GM23248 (cell line): ENCODE results near the gene ZNF41. TPM values are rescaled to one million over a fixed set of nuclear protein-coding genes. Genes with fewer than 3 reads are reported as not detected.

ENCODE experiments used
- DNase-seq: peaks from one replicate; pipeline ENCODE4 v3.0.0-alpha.2; 2015
- H2AFZ ChIP-seq: fragments of 200-600 bp; sonication (generic); 2 replicates; pipeline ENCODE4 v1.6.1; 2016; ENCODE audit warnings: antibody characterized with exemption
- H3F3A ChIP-seq: fragments of 200-600 bp; sonication (generic); 2 replicates; pipeline ENCODE4 v1.6.1; 2016; ENCODE audit warnings: mild to moderate bottlenecking, antibody characterized with exemption, mixed run types; ENCODE audit not compliant: insufficient read depth
- H3K27ac ChIP-seq: fragments of 200-600 bp; sonication (generic); 2 replicates; pipeline ENCODE4 v1.5.1; 2016; ENCODE audit warnings: mild to moderate bottlenecking
- H3K27me3 ChIP-seq: fragments of 200-600 bp; sonication (generic); replicated peaks from 2 replicates; pipeline ENCODE4 v1.6.1; 2016; ENCODE audit warnings: mild to moderate bottlenecking; ENCODE audit not compliant: insufficient read depth
- H3K36me3 ChIP-seq: fragments of 200-600 bp; sonication (generic); 2 replicates; pipeline ENCODE4 v1.6.1; 2016; ENCODE audit warnings: low read depth, mild to moderate bottlenecking
- H3K4me1 ChIP-seq: fragments of 200-600 bp; sonication (generic); 2 replicates; pipeline ENCODE4 v1.6.1; 2016; ENCODE audit warnings: mild to moderate bottlenecking; ENCODE audit not compliant: insufficient read depth
- H3K4me2 ChIP-seq: fragments of 200-600 bp; sonication (generic); one replicate; pipeline ENCODE4 v1.6.1; 2016; ENCODE audit warnings: mild to moderate bottlenecking; ENCODE audit not compliant: unreplicated experiment
- H3K4me3 ChIP-seq: fragments of 200-600 bp; sonication (generic); 2 replicates; pipeline ENCODE4 v1.5.1; 2016; ENCODE audit warnings: mild to moderate bottlenecking
- H3K79me2 ChIP-seq: fragments of 200-600 bp; sonication (generic); 2 replicates; pipeline ENCODE4 v1.6.1; 2016; ENCODE audit warnings: mild to moderate bottlenecking; ENCODE audit not compliant: insufficient read depth
- H3K9ac ChIP-seq: fragments of 200-600 bp; sonication (generic); 2 replicates; pipeline ENCODE4 v1.6.1; 2016; ENCODE audit warnings: mild to moderate bottlenecking
- H3K9me2 ChIP-seq: fragments of 200-600 bp; sonication (generic); 2 replicates; pipeline ENCODE4 v1.6.1; 2016; ENCODE audit warnings: mixed run types, mild to moderate bottlenecking, moderate library complexity; ENCODE audit not compliant: insufficient read depth
- H3K9me3 ChIP-seq: fragments of 200-600 bp; sonication (generic); one replicate; pipeline ENCODE4 v1.6.1; 2017; ENCODE audit warnings: low read depth
- H4K20me1 ChIP-seq: fragments of 200-600 bp; sonication (generic); 2 replicates; pipeline ENCODE4 v1.6.0; 2016; ENCODE audit not compliant: insufficient read depth
- EZH2 ChIP-seq: fragments of 200-600 bp; sonication (generic); IDR thresholded peaks from 2 replicates; pipeline ENCODE4 v1.6.1; 2018; ENCODE audit warnings: antibody characterized with exemption, mild to moderate bottlenecking; ENCODE audit not compliant: insufficient read depth, poor library complexity, severe bottlenecking
- EZH2phosphoT487 ChIP-seq: fragments of 200-600 bp; sonication (generic); IDR thresholded peaks from 2 replicates; pipeline ENCODE4 v1.6.1; 2018; ENCODE audit warnings: antibody characterized with exemption, moderate library complexity, mild to moderate bottlenecking, low read depth; ENCODE audit not compliant: insufficient read depth
- WGBS, 2 experiments: methylation state at CpG; one replicate each; pipeline ENCODE4 v1.1.6; 2015 to 2017; ENCODE audit warnings: low lambda C conversion rate in 2 of 2, low coverage in 1 of 2; ENCODE audit errors: missing lambda C conversion rate in 2 of 2; 5-methylcytosine and 5-hydroxymethylcytosine counted together
- in situ Hi-C: fragments of 300-500 bp; cut with MboI; formaldehyde crosslinking; loops from 2 replicates; pipeline ENCODE4 v1.15.0; 2020
- polyA plus RNA-seq: library from polyadenylated mRNA; unstranded; fragments of >200 nt; fragmentation: Nextera tagmentation; extraction: Ambion mirVana; gene quantifications from 2 replicates; pipeline ENCODE4 v1.2.1, GENCODE V29; 2016
- total RNA-seq: library from RNA; depleted of rRNA; stranded (reverse); fragments of >200 nt; shearing (Covaris generic); gene quantifications from 2 replicates; pipeline ENCODE4 v1.2.3, GENCODE V29; 2014

Gene ZNF41
- total and polyA plus RNA-seq, 2 experiments from 2014 or later: 6.3 to 8.5 TPM

- Histone ChIP-seq H3F3A (no peaks in the 10 kb centered on the region), H3K27ac (no peak overlapping the region), H3K4me3 (no peak overlapping the region), H3K9me3 (no peaks in the 10 kb centered on the region), H4K20me1 (no peaks in the 10 kb centered on the region), H3K4me2 (no peak overlapping the region), H2AFZ (no peak overlapping the region), H3K36me3 (no peaks in the 10 kb centered on the region), H3K4me1 (peaks cover 22% of the 10 kb centered on the region), H3K27me3 (no peaks in the 10 kb centered on the region), H3K79me2 (peaks cover 92% of the 10 kb centered on the region), H3K9ac (no peak overlapping the region), H3K9me2 (no peaks in the 10 kb centered on the region)
- no peak for DNase-seq
- no peak for TF ChIP-seq EZH2phosphoT487
- no peak for TF ChIP-seq EZH2
- 83 to 97% methylated on average over 2 of the region's 2 CpGs for WGBS, 2 experiments
- in situ Hi-C loops: no loop called here
Measured at GRCh38 chrX:47481160-47481559, 1.9 kb downstream of the ZNF41 start.

- Histone ChIP-seq H3K27ac (no peak overlapping the region), H3F3A (no peaks in the 10 kb centered on the region), H3K79me2 (peaks cover 92% of the 10 kb centered on the region), H3K9me3 (no peaks in the 10 kb centered on the region), H4K20me1 (no peaks in the 10 kb centered on the region), H3K9ac (no peak overlapping the region), H3K4me1 (peaks cover 22% of the 10 kb centered on the region), H2AFZ (no peak overlapping the region), H3K27me3 (no peaks in the 10 kb centered on the region), H3K4me2 (no peak overlapping the region), H3K36me3 (no peaks in the 10 kb centered on the region), H3K9me2 (no peaks in the 10 kb centered on the region), H3K4me3 (no peak overlapping the region)
- no peak for DNase-seq
- WGBS, 2 experiments: 47 to 50% methylated on average over 2 of the region's 2 CpGs
- in situ Hi-C loops: no loop called here
- no peak for TF ChIP-seq EZH2
- TF ChIP-seq EZH2phosphoT487: no peak
Measured at GRCh38 chrX:47480576-47480975, 2.4 kb downstream of the ZNF41 start.

- in situ Hi-C loops: no loop called here
- no peak overlapping the region for H3K27ac ChIP-seq
Measured at GRCh38 chrX:47475476-47475875, 7.5 kb downstream of the ZNF41 start.

GRCh38 chrX:47467106-47467505, 15.9 kb downstream of the ZNF41 start:
- TF ChIP-seq EZH2phosphoT487: no peak
- no peak for TF ChIP-seq EZH2
- Histone ChIP-seq H3K27ac (no peak overlapping the region), H3K4me2 (no peak overlapping the region), H3K9ac (no peak overlapping the region), H3K4me3 (no peak overlapping the region), H3F3A (no peaks in the 10 kb centered on the region), H3K79me2 (peaks cover 35% of the 10 kb centered on the region), H3K4me1 (no peaks in the 10 kb centered on the region), H2AFZ (no peak overlapping the region), H4K20me1 (no peaks in the 10 kb centered on the region), H3K27me3 (no peaks in the 10 kb centered on the region), H3K9me2 (no peaks in the 10 kb centered on the region), H3K36me3 (no peaks in the 10 kb centered on the region), H3K9me3 (no peaks in the 10 kb centered on the region)
- no peak for DNase-seq
- 96 to 100% methylated on average over 2 to 4 of the region's 5 CpGs for WGBS, 2 experiments
- in situ Hi-C loops: no loop called here

More at GRCh38 chrX:47475476-47475875, 7.5 kb downstream of the ZNF41 start:
- no peaks in the 10 kb centered on the region for H3K9me2 ChIP-seq
- H3K4me2 ChIP-seq: no peak overlapping the region
- TF ChIP-seq EZH2phosphoT487 (no peak), EZH2 (no peak)
- peaks cover 96% of the 10 kb centered on the region for H3K79me2 ChIP-seq
- H4K20me1 ChIP-seq: no peaks in the 10 kb centered on the region
- H3K27me3 ChIP-seq: no peaks in the 10 kb centered on the region
- no peaks in the 10 kb centered on the region for H3K9me3 ChIP-seq
- H3K9ac ChIP-seq: no peak overlapping the region
- DNase-seq: no peak
- H2AFZ ChIP-seq: no peak overlapping the region
- no peaks in the 10 kb centered on the region for H3F3A ChIP-seq
- no peak overlapping the region for H3K4me3 ChIP-seq
- no peaks in the 10 kb centered on the region for H3K36me3 ChIP-seq
- peaks cover 12% of the 10 kb centered on the region for H3K4me1 ChIP-seq

GRCh38 chrX:47460561-47460960, 22.5 kb downstream of the ZNF41 start:
- H3K27ac ChIP-seq: no peak overlapping the region
- WGBS, 2 experiments: 7 to 19% methylated on average over 1 of the region's 1 CpG
- H3K4me3 ChIP-seq: no peak overlapping the region
- no peaks in the 10 kb centered on the region for H3K4me1 ChIP-seq
- in situ Hi-C loops: no loop called here
- H3K36me3 ChIP-seq: no peaks in the 10 kb centered on the region
- no peaks in the 10 kb centered on the region for H3K27me3 ChIP-seq
- DNase-seq: no peak
- H4K20me1 ChIP-seq: no peaks in the 10 kb centered on the region
- H2AFZ ChIP-seq: no peak overlapping the region
- H3K79me2 ChIP-seq: no peaks in the 10 kb centered on the region
- H3K9ac ChIP-seq: no peak overlapping the region
- H3K4me2 ChIP-seq: no peak overlapping the region
- no peaks in the 10 kb centered on the region for H3K9me3 ChIP-seq
- TF ChIP-seq EZH2: no peak
- no peaks in the 10 kb centered on the region for H3F3A ChIP-seq
- no peaks in the 10 kb centered on the region for H3K9me2 ChIP-seq
